ENCODE measurements around the gene SH2B3. TPM values are rescaled to one million over a fixed set of nuclear protein-coding genes. Genes with fewer than 3 reads are reported as not detected.
A peak's percentile ranks its signal among the peaks of the same experiment; 100 is the strongest.

The SH2B3 gene
- total and polyA plus RNA-seq, 9 of the 15 experiments (the other 6 are each of a cell fraction or from before 2014, with no cell fraction given), result 10.8 to 75.3 (median 37.4) TPM

GRCh38 chr12:111409780-111410430 is 4.2 kb downstream of the SH2B3 start (continued):
- TF ChIP-seq BRD9 (IDR thresholded peaks at IDR 0.05; ENCODE audit: low read depth, partially characterized antibody) (no peak), POLR2A (conservative IDR thresholded peaks at IDR 0.05) (peak; percentile 38; the same call in 1 of the 2 replicates), ZNF431 (CRISPR knock-in tag; IDR thresholded peaks at IDR 0.05) (no peak), GATAD2B (IDR thresholded peaks at IDR 0.05; ENCODE audit: borderline replicate concordance) (peak; percentile 54), RBM39 (optimal IDR thresholded peaks at IDR 0.05; ENCODE audit: low read depth, low read length) (no peak), NKRF (IDR thresholded peaks at IDR 0.05; ENCODE audit: borderline replicate concordance) (peak; percentile 64), ZFPM2 (CRISPR knock-in tag; IDR thresholded peaks at IDR 0.05) (no peak), ELK1 (CRISPR knock-in tag; IDR thresholded peaks at IDR 0.05) (no peak), GATA2 (CRISPR knock-in tag; IDR thresholded peaks at IDR 0.05) (no peak), ZNF134 (CRISPR knock-in tag; conservative IDR thresholded peaks at IDR 0.05) (no peak), TCF7L2 (IDR thresholded peaks at IDR 0.05; ENCODE audit: low read depth, low read length) (no peak), EHMT2 (IDR thresholded peaks at IDR 0.05) (no peak), ZNF165 (CRISPR knock-in tag; IDR thresholded peaks at IDR 0.05; ENCODE audit: borderline replicate concordance) (no peak), CLOCK (CRISPR knock-in tag; IDR thresholded peaks at IDR 0.05; ENCODE audit: borderline replicate concordance) (no peak), ZBTB8A (IDR thresholded peaks at IDR 0.05; ENCODE audit: partially characterized antibody) (no peak), ZNF124 (CRISPR knock-in tag; IDR thresholded peaks at IDR 0.05) (no peak), ZNF354B (CRISPR knock-in tag; IDR thresholded peaks at IDR 0.05) (no peak), ZKSCAN8 (CRISPR knock-in tag; IDR thresholded peaks at IDR 0.05) (no peak), PTTG1 (tag; IDR thresholded peaks at IDR 0.05; ENCODE audit: low read depth) (no peak), ZNF449 (CRISPR knock-in tag; IDR thresholded peaks at IDR 0.05) (no peak), SRF (CRISPR knock-in tag; IDR thresholded peaks at IDR 0.05) (peak in 1 of 2 experiments; percentile 73; a peak in 1 of 4 replicates)
